Adrenal gland (tissue), 5 donors: ENCODE results near the gene FOXP2.

Experiments used
- POLR2A ChIP-seq, 2 donors: fragments of 450-650 bp; IDR thresholded peaks; one replicate each; pipeline ENCODE4 v1.6.1; 2017; ENCODE audit warnings: antibody characterized with exemption in 2 of 2, mild to moderate bottlenecking in 2 of 2, moderate library complexity in 1 of 2
- TF ChIP-seq, protein P1 (sequence below), 6 experiments: fragments of 450-650 bp in 4 of 6; fragments of 200-600 bp in 2 of 6; sonication (generic) in 1 of 6; IDR thresholded peaks; 1 replicate in 5 of 6; 2 replicates in 1 of 6; pipeline versions ENCODE4 v1.5.1 to v1.8.0; 2016 to 2021; ENCODE audit warnings: antibody characterized with exemption in 6 of 6, mild to moderate bottlenecking in 2 of 6, moderate library complexity in 1 of 6
- donor health status: DM: no; HTN: no; CAD: no.

- TF ChIP-seq, protein P1, sequence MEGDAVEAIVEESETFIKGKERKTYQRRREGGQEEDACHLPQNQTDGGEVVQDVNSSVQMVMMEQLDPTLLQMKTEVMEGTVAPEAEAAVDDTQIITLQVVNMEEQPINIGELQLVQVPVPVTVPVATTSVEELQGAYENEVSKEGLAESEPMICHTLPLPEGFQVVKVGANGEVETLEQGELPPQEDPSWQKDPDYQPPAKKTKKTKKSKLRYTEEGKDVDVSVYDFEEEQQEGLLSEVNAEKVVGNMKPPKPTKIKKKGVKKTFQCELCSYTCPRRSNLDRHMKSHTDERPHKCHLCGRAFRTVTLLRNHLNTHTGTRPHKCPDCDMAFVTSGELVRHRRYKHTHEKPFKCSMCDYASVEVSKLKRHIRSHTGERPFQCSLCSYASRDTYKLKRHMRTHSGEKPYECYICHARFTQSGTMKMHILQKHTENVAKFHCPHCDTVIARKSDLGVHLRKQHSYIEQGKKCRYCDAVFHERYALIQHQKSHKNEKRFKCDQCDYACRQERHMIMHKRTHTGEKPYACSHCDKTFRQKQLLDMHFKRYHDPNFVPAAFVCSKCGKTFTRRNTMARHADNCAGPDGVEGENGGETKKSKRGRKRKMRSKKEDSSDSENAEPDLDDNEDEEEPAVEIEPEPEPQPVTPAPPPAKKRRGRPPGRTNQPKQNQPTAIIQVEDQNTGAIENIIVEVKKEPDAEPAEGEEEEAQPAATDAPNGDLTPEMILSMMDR (IDR thresholded peaks at IDR 0.05), result no peak
- TF ChIP-seq POLR2A (IDR thresholded peaks at IDR 0.05), result no peak
Observed at GRCh38 chr7:114695182-114695581, 280.6 kb downstream of the FOXP2 start.
